ENCODE measurements around the gene CDHR5.
"Not testable (repeated sequence)": the region's sequence is repeated elsewhere in the genome, so short reads cannot be mapped to it uniquely, and the experiment has no call there.

The CDHR5 gene

GRCh38 chr11:657691-658126 is 33.0 kb upstream of the CDHR5 start:
- Histone ChIP-seq H3K27ac (ENCODE audit: low read depth, low read length) (no peak overlapping the region), H3K36me3 (ENCODE audit: control insufficient read depth, insufficient read depth, low read length) (peaks cover 36% of the 10 kb centered on the region), H3K9me3 (ENCODE audit: control insufficient read depth, insufficient read depth, low read depth, low read length) (no peaks in the 10 kb centered on the region), H3K9ac (ENCODE audit: low read length) (no peak overlapping the region), H3K27me3 (ENCODE audit: control insufficient read depth, insufficient read depth, low read length) (no peaks in the 10 kb centered on the region), H3K4me3 (ENCODE audit: low read depth, low read length) (no peak overlapping the region), H3K4me1 (ENCODE audit: control insufficient read depth, insufficient read depth, low read length) (no peaks in the 10 kb centered on the region)

DNA sequence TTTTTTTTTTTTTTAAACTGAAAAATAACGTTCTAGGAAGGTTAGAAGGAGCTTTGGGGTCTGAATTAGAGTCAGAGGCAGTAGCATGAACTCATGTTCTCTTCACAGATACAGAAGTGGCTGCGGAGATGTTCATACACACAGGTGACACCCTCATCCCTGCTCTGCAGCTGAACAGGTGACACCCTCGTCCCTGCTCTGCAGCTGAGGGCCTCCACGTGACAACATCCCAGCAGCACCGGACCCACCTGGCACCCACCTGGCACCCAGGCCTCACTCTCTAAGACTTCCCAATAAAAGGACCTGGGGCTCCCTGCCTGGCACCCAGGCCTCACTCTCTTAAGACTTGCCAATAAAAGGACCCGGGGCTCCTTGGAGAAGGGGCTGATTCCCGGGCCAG is 32.1 kb upstream of the CDHR5 start:
- H3K27me3 ChIP-seq (ENCODE audit: control insufficient read depth, insufficient read depth, low read length), result no peaks in the 10 kb centered on the region
- H3K4me1 ChIP-seq (ENCODE audit: control insufficient read depth, insufficient read depth, low read length), result no peaks in the 10 kb centered on the region
- H3K36me3 ChIP-seq (ENCODE audit: control insufficient read depth, insufficient read depth, low read length), result peaks cover 36% of the 10 kb centered on the region
- H3K27ac ChIP-seq (ENCODE audit: low read depth, low read length), result no peak overlapping the region
- H3K9me3 ChIP-seq (ENCODE audit: control insufficient read depth, insufficient read depth, low read depth, low read length), result no peaks in the 10 kb centered on the region
- no peak overlapping the region for H3K4me3 ChIP-seq (ENCODE audit: low read depth, low read length)
- no peak overlapping the region for H3K9ac ChIP-seq (ENCODE audit: low read length)

DNA sequence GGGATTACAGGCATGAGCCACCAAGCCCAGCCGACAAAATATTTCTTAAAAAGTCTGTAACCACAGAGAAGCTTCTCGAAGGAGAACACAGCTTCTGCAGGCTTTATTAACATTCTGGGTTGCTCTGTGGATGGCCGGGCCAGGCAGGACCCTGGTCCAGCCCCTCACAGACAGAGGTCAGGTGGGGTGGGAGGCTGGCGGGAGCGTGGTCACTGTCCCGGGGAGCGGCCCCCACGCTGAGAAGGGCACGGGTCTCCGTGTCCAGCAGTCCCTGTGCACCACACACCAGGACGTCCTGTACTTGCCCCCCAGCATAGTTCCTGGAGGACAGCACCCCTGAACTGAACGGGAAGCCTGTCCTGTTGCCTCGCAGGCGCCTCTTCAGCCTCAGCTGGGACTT is 31.7 kb upstream of the CDHR5 start:
- H3K27ac ChIP-seq (ENCODE audit: low read depth, low read length), result no peak overlapping the region
- no peaks in the 10 kb centered on the region for H3K27me3 ChIP-seq (ENCODE audit: control insufficient read depth, insufficient read depth, low read length)
- peaks cover 36% of the 10 kb centered on the region for H3K36me3 ChIP-seq (ENCODE audit: control insufficient read depth, insufficient read depth, low read length)
- no peak overlapping the region for H3K9ac ChIP-seq (ENCODE audit: low read length)
- H3K4me1 ChIP-seq (ENCODE audit: control insufficient read depth, insufficient read depth, low read length), result no peaks in the 10 kb centered on the region
- no peak overlapping the region for H3K4me3 ChIP-seq (ENCODE audit: low read depth, low read length)
- no peaks in the 10 kb centered on the region for H3K9me3 ChIP-seq (ENCODE audit: control insufficient read depth, insufficient read depth, low read depth, low read length)

DNA sequence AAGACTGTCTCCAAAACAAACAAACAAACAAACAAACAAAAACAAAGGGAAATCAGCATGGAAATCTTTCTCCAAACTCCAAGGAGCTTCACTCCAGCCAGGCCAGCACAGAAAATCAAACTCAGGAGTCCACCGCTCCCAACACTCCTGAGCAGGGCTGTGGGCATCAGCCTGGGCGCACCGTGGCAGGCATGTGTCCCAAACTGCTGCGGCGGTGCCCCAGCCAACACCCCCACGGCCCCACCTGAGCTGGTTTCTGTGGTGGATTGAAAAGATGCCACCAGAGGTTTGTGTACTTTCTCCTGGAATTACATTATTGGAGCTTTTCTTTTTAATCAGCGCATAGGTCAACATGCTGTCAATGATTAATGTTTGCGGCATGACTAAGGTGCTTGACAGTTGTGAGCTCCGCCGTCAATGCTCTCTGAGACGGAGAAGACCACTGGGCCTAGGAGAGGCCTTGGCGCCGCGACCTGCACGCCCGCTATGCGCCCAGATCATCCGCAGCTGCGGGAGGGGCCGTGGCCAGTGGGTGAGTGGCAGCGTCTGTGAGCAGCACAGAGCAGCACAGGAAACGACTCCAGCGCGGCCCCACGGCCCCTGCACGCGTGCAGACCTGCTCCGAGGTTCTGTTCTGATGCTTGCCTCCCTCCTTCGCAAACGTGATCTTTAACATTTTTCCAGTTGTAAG is 30.4 kb upstream of the CDHR5 start:
- H3K27me3 ChIP-seq (ENCODE audit: control insufficient read depth, insufficient read depth, low read length), result no peaks in the 10 kb centered on the region
- no peak overlapping the region for H3K4me3 ChIP-seq (ENCODE audit: low read depth, low read length)
- no peaks in the 10 kb centered on the region for H3K9me3 ChIP-seq (ENCODE audit: control insufficient read depth, insufficient read depth, low read depth, low read length)
- H3K4me1 ChIP-seq (ENCODE audit: control insufficient read depth, insufficient read depth, low read length), result no peaks in the 10 kb centered on the region
- H3K27ac ChIP-seq (ENCODE audit: low read depth, low read length), result no peak overlapping the region
- no peak overlapping the region for H3K9ac ChIP-seq (ENCODE audit: low read length)
- peaks cover 26% of the 10 kb centered on the region for H3K36me3 ChIP-seq (ENCODE audit: control insufficient read depth, insufficient read depth, low read length)

GRCh38 chr11:654444-654843 is 29.7 kb upstream of the CDHR5 start:
- H3K9ac ChIP-seq (ENCODE audit: low read length); H3K9me3 ChIP-seq (ENCODE audit: control insufficient read depth, insufficient read depth, low read depth, low read length); H3K27me3 ChIP-seq (ENCODE audit: control insufficient read depth, insufficient read depth, low read length); H3K4me1 ChIP-seq (ENCODE audit: control insufficient read depth, insufficient read depth, low read length); H3K27ac ChIP-seq (ENCODE audit: low read depth, low read length); H3K4me3 ChIP-seq (ENCODE audit: low read depth, low read length): not testable (repeated sequence)
- peaks cover 23% of the 10 kb centered on the region for H3K36me3 ChIP-seq (ENCODE audit: control insufficient read depth, insufficient read depth, low read length)

GRCh38 chr11:653837-654236 is 29.1 kb upstream of the CDHR5 start:
- no peak overlapping the region for H3K4me3 ChIP-seq (ENCODE audit: low read depth, low read length)
- H3K9me3 ChIP-seq (ENCODE audit: control insufficient read depth, insufficient read depth, low read depth, low read length), result no peaks in the 10 kb centered on the region
- H3K27ac ChIP-seq (ENCODE audit: low read depth, low read length), result no peak overlapping the region
- H3K27me3 ChIP-seq (ENCODE audit: control insufficient read depth, insufficient read depth, low read length), result no peaks in the 10 kb centered on the region
- H3K9ac ChIP-seq (ENCODE audit: low read length), result no peak overlapping the region
- no peaks in the 10 kb centered on the region for H3K4me1 ChIP-seq (ENCODE audit: control insufficient read depth, insufficient read depth, low read length)
- peaks cover 20% of the 10 kb centered on the region for H3K36me3 ChIP-seq (ENCODE audit: control insufficient read depth, insufficient read depth, low read length)

GRCh38 chr11:653136-653535 is 28.4 kb upstream of the CDHR5 start:
- peaks cover 20% of the 10 kb centered on the region for H3K36me3 ChIP-seq (ENCODE audit: control insufficient read depth, insufficient read depth, low read length)
- H3K9me3 ChIP-seq (ENCODE audit: control insufficient read depth, insufficient read depth, low read depth, low read length); H3K27ac ChIP-seq (ENCODE audit: low read depth, low read length); H3K27me3 ChIP-seq (ENCODE audit: control insufficient read depth, insufficient read depth, low read length); H3K4me1 ChIP-seq (ENCODE audit: control insufficient read depth, insufficient read depth, low read length); H3K4me3 ChIP-seq (ENCODE audit: low read depth, low read length); H3K9ac ChIP-seq (ENCODE audit: low read length): not testable (repeated sequence)

- H3K9me3 ChIP-seq (ENCODE audit: control insufficient read depth, insufficient read depth, low read depth, low read length), result no peaks in the 10 kb centered on the region
- no peaks in the 10 kb centered on the region for H3K27me3 ChIP-seq (ENCODE audit: control insufficient read depth, insufficient read depth, low read length)
- H3K9ac ChIP-seq (ENCODE audit: low read length), result no peak overlapping the region
These were observed 25.7 kb upstream of the CDHR5 start for GRCh38 chr11:650482-650881.

GRCh38 chr11:647672-648158 is 23.0 kb upstream of the CDHR5 start:
- not testable (repeated sequence) for H3K27ac ChIP-seq (ENCODE audit: low read depth, low read length); H3K9ac ChIP-seq (ENCODE audit: low read length); H3K4me1 ChIP-seq (ENCODE audit: control insufficient read depth, insufficient read depth, low read length); H3K27me3 ChIP-seq (ENCODE audit: control insufficient read depth, insufficient read depth, low read length); H3K4me3 ChIP-seq (ENCODE audit: low read depth, low read length); H3K9me3 ChIP-seq (ENCODE audit: control insufficient read depth, insufficient read depth, low read depth, low read length)
- H3K36me3 ChIP-seq (ENCODE audit: control insufficient read depth, insufficient read depth, low read length), result peaks cover 23% of the 10 kb centered on the region

More at GRCh38 chr11:650482-650881, 25.7 kb upstream of the CDHR5 start:
- Histone ChIP-seq H3K36me3 (ENCODE audit: control insufficient read depth, insufficient read depth, low read length) (peaks cover 18% of the 10 kb centered on the region), H3K27ac (ENCODE audit: low read depth, low read length) (no peak overlapping the region), H3K4me1 (ENCODE audit: control insufficient read depth, insufficient read depth, low read length) (no peaks in the 10 kb centered on the region), H3K4me3 (ENCODE audit: low read depth, low read length) (no peak overlapping the region)

- H3K4me1 ChIP-seq (ENCODE audit: control insufficient read depth, insufficient read depth, low read length), result no peaks in the 10 kb centered on the region
- no peak overlapping the region for H3K9ac ChIP-seq (ENCODE audit: low read length)
- H3K4me3 ChIP-seq (ENCODE audit: low read depth, low read length), result no peak overlapping the region
- H3K27me3 ChIP-seq (ENCODE audit: control insufficient read depth, insufficient read depth, low read length), result no peaks in the 10 kb centered on the region
- H3K9me3 ChIP-seq (ENCODE audit: control insufficient read depth, insufficient read depth, low read depth, low read length), result no peaks in the 10 kb centered on the region
- H3K36me3 ChIP-seq (ENCODE audit: control insufficient read depth, insufficient read depth, low read length), result peaks cover 27% of the 10 kb centered on the region
- H3K27ac ChIP-seq (ENCODE audit: low read depth, low read length), result no peak overlapping the region
These were observed 21.5 kb upstream of the CDHR5 start for GRCh38 chr11:646214-646613.

DNA sequence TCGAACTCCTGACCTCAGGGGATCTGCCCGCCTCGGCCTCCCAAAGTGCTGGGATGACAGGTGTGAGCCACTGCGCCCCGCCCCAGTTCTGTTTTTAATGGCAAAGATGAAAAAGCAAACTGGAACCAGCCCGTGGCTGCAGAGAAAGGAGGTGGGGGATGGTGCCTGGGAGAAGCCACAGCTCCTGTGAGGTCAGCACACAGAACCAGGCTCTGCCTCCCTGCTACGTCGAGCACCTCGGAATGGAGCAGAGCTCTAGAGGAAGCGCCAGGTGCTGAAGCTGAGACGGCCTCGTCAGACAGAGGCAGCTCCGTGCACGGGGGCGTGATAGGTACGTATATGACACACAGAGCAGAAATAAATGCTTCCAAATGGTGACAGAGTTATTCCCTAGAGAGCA is 20.8 kb upstream of the CDHR5 start:
- Histone ChIP-seq H3K27ac (ENCODE audit: low read depth, low read length) (no peak overlapping the region), H3K36me3 (ENCODE audit: control insufficient read depth, insufficient read depth, low read length) (peaks cover 27% of the 10 kb centered on the region), H3K9me3 (ENCODE audit: control insufficient read depth, insufficient read depth, low read depth, low read length) (no peaks in the 10 kb centered on the region), H3K9ac (ENCODE audit: low read length) (no peak overlapping the region), H3K4me3 (ENCODE audit: low read depth, low read length) (no peak overlapping the region), H3K27me3 (ENCODE audit: control insufficient read depth, insufficient read depth, low read length) (peaks cover under 1% of the 10 kb centered on the region; the same call in 1 of the 2 replicates), H3K4me1 (ENCODE audit: control insufficient read depth, insufficient read depth, low read length) (no peaks in the 10 kb centered on the region)
